ENCODE results near the gene NFATC1.

The NFATC1 gene

GRCh38 chr18:79556829-79557585 lies 161.3 kb downstream of the NFATC1 start:
- no peaks in the 10 kb centered on the region for H3K36me3 ChIP-seq (ENCODE audit: control insufficient read depth, low read length)
- no peaks in the 10 kb centered on the region for H4K20me1 ChIP-seq (ENCODE audit: control insufficient read depth, insufficient read depth, low read depth, low read length)
- H3K9me2 ChIP-seq (replicated peaks; ENCODE audit: control insufficient read depth, low read length) = no peaks in the 10 kb centered on the region
- TF ChIP-seq EZH2phosphoT487 (IDR thresholded peaks at IDR 0.05; ENCODE audit: borderline replicate concordance, low read length) (no peak), CTCF (IDR thresholded peaks at IDR 0.05; ENCODE audit: low read depth, low read length, poor library complexity, severe bottlenecking) (no peak)
- peaks cover 5% of the 10 kb centered on the region; the same call in 1 of the 2 replicates for H3K9me3 ChIP-seq (ENCODE audit: control insufficient read depth, insufficient read depth, low read length)
- no peak overlapping the region for H3K4me2 ChIP-seq (ENCODE audit: low read length)
- H3K27ac ChIP-seq (ENCODE audit: low read depth, low read length) = no peak overlapping the region
- H3F3A ChIP-seq (ENCODE audit: control insufficient read depth, insufficient read depth) = no peaks in the 10 kb centered on the region
- H3K4me3 ChIP-seq (ENCODE audit: low read length) = no peak overlapping the region
- H3K4me1 ChIP-seq (ENCODE audit: control insufficient read depth, low read length) = no peaks in the 10 kb centered on the region
- no peaks in the 10 kb centered on the region for H3K79me2 ChIP-seq (ENCODE audit: control insufficient read depth, low read length)
- H3K27me3 ChIP-seq (ENCODE audit: control insufficient read depth, low read length) = no peaks in the 10 kb centered on the region

GRCh38 chr18:79558196-79558932 lies 162.6 kb downstream of the NFATC1 start:
- Histone ChIP-seq H3K36me3 (ENCODE audit: control insufficient read depth, low read length) (no peaks in the 10 kb centered on the region), H4K20me1 (ENCODE audit: control insufficient read depth, insufficient read depth, low read depth, low read length) (no peaks in the 10 kb centered on the region), H3F3A (ENCODE audit: control insufficient read depth, insufficient read depth) (no peaks in the 10 kb centered on the region), H3K27ac (ENCODE audit: low read depth, low read length) (no peak overlapping the region), H3K9me2 (replicated peaks; ENCODE audit: control insufficient read depth, low read length) (no peaks in the 10 kb centered on the region), H3K9me3 (ENCODE audit: control insufficient read depth, insufficient read depth, low read length) (peaks cover 6% of the 10 kb centered on the region; the same call in 1 of the 2 replicates), H3K79me2 (ENCODE audit: control insufficient read depth, low read length) (no peaks in the 10 kb centered on the region), H3K4me3 (ENCODE audit: low read length) (no peak overlapping the region), H3K4me1 (ENCODE audit: control insufficient read depth, low read length) (no peaks in the 10 kb centered on the region), H3K4me2 (ENCODE audit: low read length) (no peak overlapping the region), H3K27me3 (ENCODE audit: control insufficient read depth, low read length) (no peaks in the 10 kb centered on the region)
- TF ChIP-seq EZH2phosphoT487 (IDR thresholded peaks at IDR 0.05; ENCODE audit: borderline replicate concordance, low read length) (no peak), CTCF (IDR thresholded peaks at IDR 0.05; ENCODE audit: low read depth, low read length, poor library complexity, severe bottlenecking) (no peak)

GRCh38 chr18:79558933-79559416 lies 163.2 kb downstream of the NFATC1 start:
- Histone ChIP-seq H3K79me2 (ENCODE audit: control insufficient read depth, low read length) (no peaks in the 10 kb centered on the region), H3K4me1 (ENCODE audit: control insufficient read depth, low read length) (no peaks in the 10 kb centered on the region), H3K4me3 (ENCODE audit: low read length) (no peak overlapping the region), H3F3A (ENCODE audit: control insufficient read depth, insufficient read depth) (peaks cover 4% of the 10 kb centered on the region), H3K27ac (ENCODE audit: low read depth, low read length) (no peak overlapping the region), H3K27me3 (ENCODE audit: control insufficient read depth, low read length) (no peaks in the 10 kb centered on the region), H3K36me3 (ENCODE audit: control insufficient read depth, low read length) (no peaks in the 10 kb centered on the region), H3K4me2 (ENCODE audit: low read length) (no peak overlapping the region), H3K9me2 (replicated peaks; ENCODE audit: control insufficient read depth, low read length) (no peaks in the 10 kb centered on the region), H4K20me1 (ENCODE audit: control insufficient read depth, insufficient read depth, low read depth, low read length) (no peaks in the 10 kb centered on the region), H3K9me3 (ENCODE audit: control insufficient read depth, insufficient read depth, low read length) (peaks cover 12% of the 10 kb centered on the region)
- TF ChIP-seq CTCF (IDR thresholded peaks at IDR 0.05; ENCODE audit: low read depth, low read length, poor library complexity, severe bottlenecking) (no peak), EZH2phosphoT487 (IDR thresholded peaks at IDR 0.05; ENCODE audit: borderline replicate concordance, low read length) (no peak)
